Testis (tissue), 3 donors: ENCODE data around the gene CTDSPL. TPM values are rescaled to one million over a fixed set of nuclear protein-coding genes. Genes with fewer than 3 reads are reported as not detected.

Experiments
- DNase-seq: peaks from one replicate; pipeline ENCODE4 v3.0.0-alpha.2; 2019
- H3K27ac ChIP-seq, 2 donors: fragments of 200-600 bp; sonication (generic); one replicate each; pipeline ENCODE4 v1.5.1; 2019
- H3K27me3 ChIP-seq: fragments of 200-600 bp; sonication (generic); one replicate; pipeline ENCODE4 v1.5.1; 2019
- H3K36me3 ChIP-seq: fragments of 200-600 bp; sonication (generic); one replicate; pipeline ENCODE4 v1.5.1; 2017; ENCODE audit warnings: low read depth; ENCODE audit errors: missing control alignments
- H3K4me1 ChIP-seq: fragments of 200-600 bp; sonication (generic); one replicate; pipeline ENCODE4 v1.5.1; 2019
- H3K4me3 ChIP-seq, 2 donors: fragments of 200-600 bp; sonication (generic); one replicate each; pipeline ENCODE4 v1.5.1; 2017 to 2019
- H3K9me3 ChIP-seq: fragments of 200-600 bp; sonication (generic); one replicate; pipeline ENCODE4 v1.5.1; 2017
- POLR2A ChIP-seq: fragments of 450-650 bp; IDR thresholded peaks from one replicate; pipeline ENCODE4 v1.6.1; 2017; ENCODE audit warnings: antibody characterized with exemption, mild to moderate bottlenecking, moderate library complexity
- WGBS, 2 donors: methylation state at CpG; one replicate each; pipeline ENCODE4 v1.1.5; 2018; 5-methylcytosine and 5-hydroxymethylcytosine counted together
- intact Hi-C: fragments of 100-400 bp; cut with DNase I; formaldehyde crosslinking; loops from one replicate; pipeline ENCODE4 v1.15.1; 2023; ENCODE audit warnings: low total_unique reads
- polyA plus RNA-seq: library from polyadenylated mRNA; stranded (reverse); fragments of 350-450 nt; fragmentation: Illumina TruSeq; extraction: RNeasy Lipid Tissue Mini Kit (QIAGEN cat#74804); gene quantifications from one replicate; pipeline ENCODE4 v1.2.3, GENCODE V29; 2014; ENCODE audit warnings: low read depth, low replicate concordance; ENCODE audit not compliant: insufficient read depth
- total RNA-seq, 2 donors: library from RNA; depleted of rRNA; stranded (reverse); fragments of >200 nt; gene quantifications; one replicate each; pipeline ENCODE4 v1.2.3, GENCODE V29; 2016
- TF ChIP-seq, protein P1 (sequence below), 3 experiments: fragments of 450-650 bp in 2 of 3; fragments of 200-600 bp in 1 of 3; sonication (generic) in 1 of 3; IDR thresholded peaks; one replicate each; pipeline ENCODE4 v1.5.1; 2016 to 2019; ENCODE audit warnings: antibody characterized with exemption in 3 of 3, mild to moderate bottlenecking in 2 of 3, moderate library complexity in 1 of 3

Gene CTDSPL
- total and polyA plus RNA-seq, 3 donors from 2014 or later: 24.4 to 43.0 (median 32.4) TPM

DNA sequence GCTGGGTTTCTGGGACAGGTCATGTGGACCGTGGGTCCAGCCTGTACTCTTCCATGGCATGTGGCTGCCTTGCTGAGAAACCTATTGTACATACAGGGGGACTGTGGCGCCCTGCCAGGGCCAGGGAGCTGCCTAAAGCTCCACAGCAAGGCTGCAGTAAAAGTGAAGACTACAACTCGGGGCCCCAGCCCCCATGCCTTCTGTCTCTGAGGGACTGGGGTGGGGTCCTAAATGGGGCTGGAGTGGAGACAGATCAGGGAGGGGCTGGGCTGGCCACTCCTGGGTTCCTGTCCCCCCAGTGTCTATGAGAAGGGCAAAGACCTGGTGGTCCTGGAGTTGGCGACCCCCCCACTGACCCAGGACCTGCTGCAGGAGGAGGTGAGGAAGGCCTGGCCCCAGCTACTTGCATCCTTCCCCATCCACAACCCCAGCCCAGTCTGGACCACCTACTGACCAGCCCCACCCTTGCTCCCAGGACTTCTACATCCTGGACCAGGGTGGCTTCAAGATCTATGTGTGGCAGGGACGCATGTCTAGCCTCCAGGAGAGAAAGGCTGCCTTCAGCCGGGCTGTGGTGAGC is 136.2 kb downstream of the CTDSPL start:
- TF ChIP-seq, protein P1, sequence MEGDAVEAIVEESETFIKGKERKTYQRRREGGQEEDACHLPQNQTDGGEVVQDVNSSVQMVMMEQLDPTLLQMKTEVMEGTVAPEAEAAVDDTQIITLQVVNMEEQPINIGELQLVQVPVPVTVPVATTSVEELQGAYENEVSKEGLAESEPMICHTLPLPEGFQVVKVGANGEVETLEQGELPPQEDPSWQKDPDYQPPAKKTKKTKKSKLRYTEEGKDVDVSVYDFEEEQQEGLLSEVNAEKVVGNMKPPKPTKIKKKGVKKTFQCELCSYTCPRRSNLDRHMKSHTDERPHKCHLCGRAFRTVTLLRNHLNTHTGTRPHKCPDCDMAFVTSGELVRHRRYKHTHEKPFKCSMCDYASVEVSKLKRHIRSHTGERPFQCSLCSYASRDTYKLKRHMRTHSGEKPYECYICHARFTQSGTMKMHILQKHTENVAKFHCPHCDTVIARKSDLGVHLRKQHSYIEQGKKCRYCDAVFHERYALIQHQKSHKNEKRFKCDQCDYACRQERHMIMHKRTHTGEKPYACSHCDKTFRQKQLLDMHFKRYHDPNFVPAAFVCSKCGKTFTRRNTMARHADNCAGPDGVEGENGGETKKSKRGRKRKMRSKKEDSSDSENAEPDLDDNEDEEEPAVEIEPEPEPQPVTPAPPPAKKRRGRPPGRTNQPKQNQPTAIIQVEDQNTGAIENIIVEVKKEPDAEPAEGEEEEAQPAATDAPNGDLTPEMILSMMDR (IDR thresholded peaks at IDR 0.05): no peak
- TF ChIP-seq POLR2A: no peak
- Histone ChIP-seq H3K4me1 (peaks cover 29% of the 10 kb centered on the region), H3K27me3 (no peaks in the 10 kb centered on the region), H3K27ac (peak overlapping the region; percentile 87 to 92), H3K4me3 (no peak overlapping the region), H3K36me3 (no peaks in the 10 kb centered on the region), H3K9me3 (no peaks in the 10 kb centered on the region)
- intact Hi-C loops: no loop called here
- 86 to 93% methylated on average over 2 to 6 of the region's 6 CpGs for WGBS, 2 donors
- DNase-seq: no peak

DNA sequence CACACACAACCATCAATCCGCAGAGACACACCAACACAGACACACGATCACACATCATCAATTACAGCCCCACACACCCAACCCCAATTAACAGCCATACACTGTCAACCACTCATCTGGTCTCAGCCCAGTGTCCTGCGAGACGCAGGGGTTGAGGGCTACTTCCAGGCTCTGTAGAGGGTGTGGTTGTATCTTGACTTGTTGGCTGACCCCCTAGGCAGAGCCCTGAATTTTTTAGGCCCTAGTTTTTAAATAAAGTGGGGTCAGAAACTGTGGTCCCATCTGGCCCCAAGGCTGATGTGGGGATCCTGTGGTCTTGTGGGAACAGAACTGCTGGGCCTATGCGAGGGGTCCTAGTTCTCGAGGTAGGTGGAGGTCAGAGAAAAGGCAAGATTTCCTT is 138.2 kb downstream of the CTDSPL start:
- no peak overlapping the region for H3K4me3 ChIP-seq
- 88 to 90% methylated on average over 6 of the region's 6 CpGs for WGBS, 2 donors
- peaks cover 34% of the 10 kb centered on the region for H3K4me1 ChIP-seq
- TF ChIP-seq, protein P1 (IDR thresholded peaks at IDR 0.05): no peak
- no peak for TF ChIP-seq POLR2A
- intact Hi-C loops: loop anchor here (10.0 kb wide), 1 partner anchor 145 kb away; no protein-coding TSS in a partner anchor
- no peaks in the 10 kb centered on the region for H3K9me3 ChIP-seq
- H3K27ac ChIP-seq: no peak overlapping the region
- DNase-seq: no peak
- H3K27me3 ChIP-seq: no peaks in the 10 kb centered on the region
- H3K36me3 ChIP-seq: no peaks in the 10 kb centered on the region

DNA sequence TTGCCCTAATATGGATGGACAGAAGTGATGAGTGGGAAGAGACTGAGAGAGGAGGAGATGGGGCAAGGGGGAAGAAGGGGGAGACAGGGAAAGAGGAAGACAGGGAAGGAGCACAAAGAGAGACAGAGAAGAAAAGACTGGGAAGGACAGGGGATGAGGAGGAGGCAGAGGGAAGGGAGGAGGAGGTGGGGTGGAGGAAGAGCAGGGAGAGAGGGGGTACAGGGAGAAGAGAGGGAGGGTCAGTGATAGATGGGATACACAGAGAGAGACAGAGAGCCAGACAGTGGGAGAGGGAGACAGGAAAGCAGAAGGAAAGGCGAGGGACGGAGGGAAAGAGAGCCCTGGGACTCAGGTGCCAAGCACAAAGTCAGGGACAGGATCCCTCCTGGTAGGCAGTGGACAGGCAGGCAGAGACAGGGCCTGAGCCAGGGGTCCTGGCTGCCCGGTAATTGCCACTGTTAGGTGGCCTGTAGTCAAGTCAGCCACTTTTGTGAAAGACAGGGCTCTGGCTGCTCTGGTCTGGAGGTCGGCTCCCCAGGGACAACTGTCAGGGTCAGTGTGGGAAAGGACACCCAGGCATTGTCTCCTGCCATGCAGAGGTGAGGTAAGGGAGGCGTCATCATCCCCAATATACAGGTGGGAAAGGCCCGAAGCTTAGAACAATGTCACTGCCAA is 138.7 kb downstream of the CTDSPL start:
- intact Hi-C loops: loop anchor here (10.0 kb wide), 1 partner anchor 146 kb away; no protein-coding TSS in a partner anchor
- DNase-seq: no peak
- H3K9me3 ChIP-seq: no peaks in the 10 kb centered on the region
- no peaks in the 10 kb centered on the region for H3K36me3 ChIP-seq
- TF ChIP-seq, protein P1 (IDR thresholded peaks at IDR 0.05): no peak
- WGBS, 2 donors: 81 to 98% methylated on average over 6 of the region's 6 CpGs
- H3K4me3 ChIP-seq: no peak overlapping the region
- no peaks in the 10 kb centered on the region for H3K27me3 ChIP-seq
- H3K4me1 ChIP-seq: peaks cover 40% of the 10 kb centered on the region
- no peak overlapping the region for H3K27ac ChIP-seq

DNA sequence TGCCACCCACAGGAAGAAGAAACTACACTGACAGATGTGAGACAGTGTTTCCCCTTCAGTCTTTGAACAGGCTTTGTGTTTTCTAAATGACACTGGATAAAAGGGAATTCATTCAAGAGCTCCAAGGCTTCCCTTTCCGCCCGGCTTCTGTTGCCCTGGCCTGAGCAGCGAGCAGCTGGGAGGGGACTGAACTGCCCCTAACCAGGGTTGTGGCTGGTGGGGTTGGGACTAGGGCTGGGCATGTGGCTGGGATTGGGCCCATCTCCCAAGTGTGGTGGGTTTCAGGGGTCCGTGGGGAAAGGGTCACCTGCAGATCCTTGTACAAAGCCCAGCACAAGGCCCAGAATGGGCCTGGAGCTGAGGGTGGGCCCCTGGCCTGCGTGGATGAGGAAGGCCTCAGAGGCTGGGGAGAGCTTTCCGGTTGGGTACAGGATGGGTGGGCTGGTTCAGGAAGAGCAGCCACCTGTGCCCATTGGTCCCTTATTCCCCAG is 139.3 kb downstream of the CTDSPL start:
- Histone ChIP-seq H3K27ac (no peak overlapping the region), H3K36me3 (no peaks in the 10 kb centered on the region), H3K9me3 (no peaks in the 10 kb centered on the region), H3K27me3 (no peaks in the 10 kb centered on the region), H3K4me1 (peaks cover 46% of the 10 kb centered on the region), H3K4me3 (no peak overlapping the region)
- intact Hi-C loops: loop anchor here (10.0 kb wide), 1 partner anchor 146 kb away; no protein-coding TSS in a partner anchor
- whole genome bisulfite sequencing, 2 donors: 89 to 97% methylated on average over 5 to 6 of the region's 6 CpGs
- TF ChIP-seq POLR2A: no peak
- TF ChIP-seq, protein P1 (IDR thresholded peaks at IDR 0.05): no peak
- no peak for DNase-seq
